ENCODE measurements around the gene KIAA1671.

Gene KIAA1671

DNA sequence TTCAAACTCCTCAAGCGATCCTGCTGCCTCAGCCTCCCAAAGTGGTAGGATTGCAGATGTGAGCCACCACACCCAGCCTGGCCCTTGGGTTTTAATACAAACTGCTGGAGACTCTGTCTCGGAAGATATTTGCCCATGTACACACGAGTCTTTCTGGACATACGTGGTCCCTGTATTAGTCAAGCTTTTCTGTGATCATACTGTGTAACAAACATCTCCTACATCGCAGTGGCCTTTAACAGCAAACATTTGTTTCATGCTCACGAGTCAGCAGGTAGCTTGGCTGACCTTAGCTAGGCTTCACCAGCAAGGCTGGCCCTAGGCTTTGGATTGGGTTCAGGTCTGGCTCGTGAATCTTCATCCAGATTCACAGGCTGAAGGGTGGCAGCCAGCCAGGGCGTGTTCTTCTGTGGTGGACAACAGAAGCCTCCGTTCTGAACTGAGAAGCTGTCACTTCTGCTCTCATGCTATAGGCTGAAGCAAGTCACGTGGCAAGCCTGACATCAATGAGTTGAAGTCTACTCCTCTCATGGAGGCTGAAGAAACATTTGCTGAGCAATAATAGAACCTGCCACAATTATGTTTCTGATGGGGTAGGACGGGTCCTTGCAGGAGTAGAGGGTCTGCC, 8.8 kb downstream of the KIAA1671 start:
- DNase-seq (ENCODE audit: low read depth, low spot score) = no peak
- TF ChIP-seq, protein P1, sequence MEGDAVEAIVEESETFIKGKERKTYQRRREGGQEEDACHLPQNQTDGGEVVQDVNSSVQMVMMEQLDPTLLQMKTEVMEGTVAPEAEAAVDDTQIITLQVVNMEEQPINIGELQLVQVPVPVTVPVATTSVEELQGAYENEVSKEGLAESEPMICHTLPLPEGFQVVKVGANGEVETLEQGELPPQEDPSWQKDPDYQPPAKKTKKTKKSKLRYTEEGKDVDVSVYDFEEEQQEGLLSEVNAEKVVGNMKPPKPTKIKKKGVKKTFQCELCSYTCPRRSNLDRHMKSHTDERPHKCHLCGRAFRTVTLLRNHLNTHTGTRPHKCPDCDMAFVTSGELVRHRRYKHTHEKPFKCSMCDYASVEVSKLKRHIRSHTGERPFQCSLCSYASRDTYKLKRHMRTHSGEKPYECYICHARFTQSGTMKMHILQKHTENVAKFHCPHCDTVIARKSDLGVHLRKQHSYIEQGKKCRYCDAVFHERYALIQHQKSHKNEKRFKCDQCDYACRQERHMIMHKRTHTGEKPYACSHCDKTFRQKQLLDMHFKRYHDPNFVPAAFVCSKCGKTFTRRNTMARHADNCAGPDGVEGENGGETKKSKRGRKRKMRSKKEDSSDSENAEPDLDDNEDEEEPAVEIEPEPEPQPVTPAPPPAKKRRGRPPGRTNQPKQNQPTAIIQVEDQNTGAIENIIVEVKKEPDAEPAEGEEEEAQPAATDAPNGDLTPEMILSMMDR (IDR thresholded peaks at IDR 0.05; ENCODE audit: low read depth, low read length) = no peak
- in situ Hi-C loops (cut with HindIII; ENCODE audit: low sequenced_read_pairs) = no loop called here
- no peak overlapping the region for H3K4me3 ChIP-seq (ENCODE audit: low read depth, low read length)

DNA sequence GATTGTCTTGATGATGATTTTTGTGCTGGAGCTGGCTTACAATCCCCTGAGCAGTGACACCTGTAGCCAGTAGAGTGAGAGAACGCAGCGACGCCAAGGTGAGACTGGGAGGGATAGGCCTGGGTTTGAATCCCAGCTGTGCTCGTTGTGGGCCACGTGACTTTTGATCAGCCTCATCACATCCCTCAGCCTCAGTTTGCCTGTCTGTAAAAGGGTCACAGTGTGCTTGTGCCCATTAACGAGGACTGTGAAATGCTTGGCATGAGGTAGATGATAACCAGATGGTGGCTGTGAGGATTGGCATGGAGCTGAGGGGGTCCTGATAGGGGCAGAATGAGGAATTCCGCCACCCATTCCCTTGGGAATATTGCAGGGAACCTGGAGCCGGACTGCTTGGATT, 9.6 kb downstream of the KIAA1671 start:
- DNase-seq (ENCODE audit: low read depth, low spot score) = no peak

DNA sequence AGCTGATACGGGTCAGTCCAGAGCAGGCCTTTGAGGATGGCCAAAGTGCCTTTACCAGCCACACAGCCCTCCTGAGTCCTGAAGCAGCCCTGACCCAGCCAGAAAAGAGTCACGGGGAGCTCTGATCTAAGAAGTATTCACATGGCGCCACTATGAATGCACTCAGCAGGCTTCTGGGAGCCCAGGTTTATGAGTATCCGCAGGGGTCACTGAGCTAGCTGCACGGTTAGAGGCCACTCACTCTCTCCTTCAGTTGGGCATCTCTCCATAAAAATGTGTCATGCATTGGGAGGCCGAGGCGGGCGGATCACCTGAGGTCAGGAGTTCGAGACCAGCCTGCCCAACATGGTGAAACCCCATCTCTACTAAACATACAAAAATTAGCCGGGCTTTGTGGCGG, 10.3 kb downstream of the KIAA1671 start:
- DNase-seq (ENCODE audit: low read depth, low spot score) = no peak
- in situ Hi-C loops (cut with HindIII; ENCODE audit: low sequenced_read_pairs) = no loop called here
- H3K4me3 ChIP-seq (ENCODE audit: low read depth, low read length) = no peak overlapping the region
- TF ChIP-seq, protein P1 (IDR thresholded peaks at IDR 0.05; ENCODE audit: low read depth, low read length) = no peak

More for the DNA sequence above, 9.6 kb downstream of the KIAA1671 start:
- TF ChIP-seq, protein P1 (IDR thresholded peaks at IDR 0.05; ENCODE audit: low read depth, low read length) = no peak
- no peak overlapping the region for H3K4me3 ChIP-seq (ENCODE audit: low read depth, low read length)
- in situ Hi-C loops (cut with HindIII; ENCODE audit: low sequenced_read_pairs) = no loop called here

DNA sequence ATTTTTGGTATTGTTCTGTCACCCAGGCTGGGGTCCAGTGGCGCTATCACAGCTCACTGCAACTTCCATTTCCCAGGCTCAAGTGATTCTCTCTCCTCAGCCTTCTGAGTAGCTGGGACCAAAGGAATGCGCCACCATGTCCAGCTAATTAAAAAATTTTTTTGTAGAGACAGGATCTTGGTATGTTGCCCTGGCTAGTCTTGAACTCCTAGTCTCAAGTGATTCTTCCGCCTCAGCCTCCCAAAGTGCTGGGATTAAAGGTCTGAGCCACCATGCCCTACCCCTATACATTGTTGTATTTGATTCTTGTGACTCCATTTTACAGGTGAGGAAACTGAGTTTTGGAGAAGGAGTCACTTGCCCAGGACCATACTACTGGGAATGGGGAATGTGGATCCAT, 11.9 kb downstream of the KIAA1671 start:
- DNase-seq (ENCODE audit: low read depth, low spot score) = no peak
- in situ Hi-C loops (cut with HindIII; ENCODE audit: low sequenced_read_pairs) = no loop called here
- TF ChIP-seq, protein P1 (IDR thresholded peaks at IDR 0.05; ENCODE audit: low read depth, low read length) = no peak
- no peak overlapping the region for H3K4me3 ChIP-seq (ENCODE audit: low read depth, low read length)

DNA sequence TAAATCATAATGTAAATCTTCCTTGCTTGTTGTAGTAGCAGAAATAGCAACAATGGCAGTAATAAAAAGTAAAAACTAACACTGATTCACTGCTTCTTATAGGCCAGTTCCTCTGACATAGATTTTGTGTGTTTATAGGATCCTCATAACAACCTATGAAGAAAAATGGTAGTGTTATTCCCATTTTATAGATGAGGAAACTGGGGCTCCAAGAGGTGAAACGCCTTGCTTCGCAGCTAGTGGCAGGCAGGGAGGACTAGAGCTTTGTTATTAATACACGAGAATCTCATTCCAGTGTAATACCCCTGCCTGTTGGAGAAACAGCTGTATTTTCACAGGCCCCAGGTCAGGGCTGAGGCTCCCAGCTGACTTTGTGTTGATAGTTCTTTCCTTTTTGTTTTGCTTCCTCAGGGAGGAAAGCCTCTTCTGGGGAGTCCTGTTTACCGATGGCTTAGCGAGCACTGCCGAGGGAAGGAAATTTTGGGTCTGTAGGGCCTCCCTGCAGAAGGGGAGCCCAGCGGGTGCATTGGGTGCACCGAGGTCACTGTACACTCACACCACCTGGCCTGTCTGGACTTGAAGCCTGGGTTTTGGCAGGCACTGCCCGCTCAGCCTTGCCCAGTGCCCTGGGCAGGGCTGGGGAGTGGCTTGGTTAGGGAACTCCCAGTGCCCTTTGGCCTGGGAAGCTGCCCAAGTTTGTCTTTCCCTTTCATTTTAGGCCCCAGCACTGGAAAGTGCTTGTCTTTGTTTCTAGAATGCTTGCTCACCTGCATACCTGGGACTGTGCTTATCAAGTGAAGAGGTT, 13.5 kb downstream of the KIAA1671 start:
- TF ChIP-seq, protein P1 (IDR thresholded peaks at IDR 0.05; ENCODE audit: low read depth, low read length) = no peak
- peak; percentile 57 for DNase-seq (ENCODE audit: low read depth, low spot score)
- no peak overlapping the region for H3K4me3 ChIP-seq (ENCODE audit: low read depth, low read length)
- in situ Hi-C loops (cut with HindIII; ENCODE audit: low sequenced_read_pairs) = no loop called here

DNA sequence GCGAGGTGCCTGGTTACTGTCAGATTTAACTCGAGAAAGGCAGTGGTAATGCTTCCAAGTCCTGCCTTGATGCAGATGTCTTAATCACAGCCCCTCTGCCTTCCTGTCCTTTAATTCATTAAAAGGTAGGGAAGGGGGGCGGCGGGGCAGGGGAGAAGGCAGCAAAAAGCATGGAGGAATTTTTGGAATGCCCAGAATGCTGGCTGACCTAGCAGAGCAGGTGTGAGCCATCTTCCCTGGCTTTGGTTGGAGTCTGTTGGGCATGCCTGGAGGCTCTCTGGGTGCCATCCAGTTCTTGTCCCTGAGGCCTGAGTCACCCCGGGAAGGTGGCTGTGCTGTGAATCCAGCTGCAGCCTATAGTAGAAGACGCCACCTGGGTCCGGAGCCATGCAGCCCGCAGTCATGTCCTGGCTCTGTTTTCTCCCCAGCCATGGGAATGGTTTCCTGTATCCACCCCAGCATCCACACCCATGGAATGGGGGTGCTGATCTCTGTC, 15.6 kb downstream of the KIAA1671 start:
- no peak overlapping the region for H3K4me3 ChIP-seq (ENCODE audit: low read depth, low read length)
- in situ Hi-C loops (cut with HindIII; ENCODE audit: low sequenced_read_pairs) = no loop called here
- TF ChIP-seq, protein P1 (IDR thresholded peaks at IDR 0.05; ENCODE audit: low read depth, low read length) = no peak

More for the DNA sequence above, 15.6 kb downstream of the KIAA1671 start:
- no peak for DNase-seq (ENCODE audit: low read depth, low spot score)

All from astrocyte of the spinal cord (primary cell).